ENCODE data around the gene DNAJB6. TPM values are rescaled to one million over a fixed set of nuclear protein-coding genes. Genes with fewer than 3 reads are reported as not detected.

Gene DNAJB6
- total RNA-seq, 1 donor from 2014 or later, result 74.3 TPM

DNA sequence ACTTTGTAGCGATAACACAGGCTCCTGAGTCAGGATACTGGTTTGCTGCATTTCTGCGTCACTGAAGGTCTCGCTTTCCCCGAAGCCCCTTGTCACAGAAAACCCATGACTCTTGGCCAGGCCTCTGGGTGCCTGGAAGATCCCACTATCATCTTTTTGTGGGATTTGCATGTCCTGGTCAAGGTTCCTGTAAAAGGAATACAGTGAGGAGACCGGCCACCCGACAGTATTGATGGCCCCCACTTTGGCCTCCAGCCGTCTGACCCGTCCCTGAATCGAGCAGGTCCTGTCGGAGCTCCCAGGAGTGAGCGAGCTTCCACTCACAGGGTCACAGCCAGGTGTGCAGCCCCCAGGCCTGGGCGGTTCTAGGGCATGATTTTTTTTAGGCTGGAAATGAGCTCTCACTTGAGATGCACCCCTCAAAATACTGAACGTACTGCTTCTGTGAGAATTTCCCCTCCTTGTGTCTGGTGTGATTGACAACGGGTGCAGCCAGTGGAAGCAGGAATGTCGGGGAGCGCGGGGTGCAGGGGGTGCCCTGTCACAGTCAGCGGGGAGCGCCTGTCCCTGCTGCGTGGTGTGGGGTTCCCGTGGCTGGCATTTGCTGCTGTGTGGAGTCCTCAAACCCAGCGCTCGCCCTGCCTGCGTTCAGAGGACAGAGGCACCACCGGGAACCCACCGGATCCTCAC lies 75.8 kb downstream of the DNAJB6 start:
- intact Hi-C loops (cut with micrococcal nuclease), result no loop called here
- H3K4me3 Mint-ChIP-seq, result no peak overlapping the region
- ATAC-seq (ENCODE audit: low read depth) (no peak), DNase-seq (no peak)
- H3K36me3 Mint-ChIP-seq (ENCODE audit: low read depth), result peaks cover 64% of the 10 kb centered on the region
- no peaks in the 10 kb centered on the region for H3K4me1 Mint-ChIP-seq
- POLR2A ChIA-PET, result no interaction called here
- no peaks in the 10 kb centered on the region for H3K9me3 Mint-ChIP-seq
- H3K27me3 Mint-ChIP-seq, result no peaks in the 10 kb centered on the region
- TF ChIP-seq, protein P1, sequence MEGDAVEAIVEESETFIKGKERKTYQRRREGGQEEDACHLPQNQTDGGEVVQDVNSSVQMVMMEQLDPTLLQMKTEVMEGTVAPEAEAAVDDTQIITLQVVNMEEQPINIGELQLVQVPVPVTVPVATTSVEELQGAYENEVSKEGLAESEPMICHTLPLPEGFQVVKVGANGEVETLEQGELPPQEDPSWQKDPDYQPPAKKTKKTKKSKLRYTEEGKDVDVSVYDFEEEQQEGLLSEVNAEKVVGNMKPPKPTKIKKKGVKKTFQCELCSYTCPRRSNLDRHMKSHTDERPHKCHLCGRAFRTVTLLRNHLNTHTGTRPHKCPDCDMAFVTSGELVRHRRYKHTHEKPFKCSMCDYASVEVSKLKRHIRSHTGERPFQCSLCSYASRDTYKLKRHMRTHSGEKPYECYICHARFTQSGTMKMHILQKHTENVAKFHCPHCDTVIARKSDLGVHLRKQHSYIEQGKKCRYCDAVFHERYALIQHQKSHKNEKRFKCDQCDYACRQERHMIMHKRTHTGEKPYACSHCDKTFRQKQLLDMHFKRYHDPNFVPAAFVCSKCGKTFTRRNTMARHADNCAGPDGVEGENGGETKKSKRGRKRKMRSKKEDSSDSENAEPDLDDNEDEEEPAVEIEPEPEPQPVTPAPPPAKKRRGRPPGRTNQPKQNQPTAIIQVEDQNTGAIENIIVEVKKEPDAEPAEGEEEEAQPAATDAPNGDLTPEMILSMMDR (IDR thresholded peaks at IDR 0.05), result no peak
- no peak overlapping the region for H3K27ac Mint-ChIP-seq
- CTCF ChIA-PET, result no interaction called here

DNA sequence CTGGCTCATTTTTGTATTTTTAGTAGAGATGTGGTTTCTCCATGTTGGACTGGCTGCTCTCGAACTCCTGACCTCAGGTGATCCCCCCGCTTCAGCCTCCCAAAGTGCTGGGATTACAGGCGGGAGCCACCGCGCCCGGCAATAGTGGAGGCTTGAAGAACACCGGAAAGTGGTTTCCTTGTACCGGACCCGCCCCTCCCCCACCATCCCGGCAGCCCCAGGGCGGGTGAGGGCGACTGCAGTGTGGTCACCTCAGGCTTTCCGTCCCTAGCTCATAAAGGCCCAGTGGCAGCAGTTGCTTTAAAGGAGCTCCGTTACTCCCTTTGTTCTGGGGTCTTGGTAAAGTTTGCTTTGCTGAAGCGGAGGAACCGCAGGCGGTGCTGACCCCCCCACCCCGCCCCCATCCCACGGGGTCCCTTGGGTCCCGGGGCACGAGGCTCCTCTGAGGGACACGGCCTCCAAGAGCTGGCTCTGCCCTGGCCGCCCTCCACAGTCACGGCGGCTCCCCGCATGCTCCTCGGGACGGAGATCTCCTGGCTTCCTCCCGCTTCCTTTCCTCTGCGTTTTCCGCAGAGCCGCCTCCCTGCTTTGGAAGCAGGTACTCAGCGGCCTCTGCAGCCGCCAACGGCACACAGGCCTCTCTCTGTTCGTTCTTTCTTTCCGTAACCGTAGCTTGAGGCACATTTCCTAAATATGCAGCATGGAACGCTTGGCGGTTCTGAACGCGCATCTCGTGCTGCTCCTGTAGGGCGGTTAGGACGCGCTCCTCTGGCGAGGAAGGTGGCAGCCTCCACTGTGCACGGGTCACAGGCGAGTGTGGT lies 77.3 kb downstream of the DNAJB6 start:
- Mint-ChIP-seq H3K4me1 (no peaks in the 10 kb centered on the region), H3K4me3 (no peak overlapping the region), H3K36me3 (ENCODE audit: low read depth) (peaks cover 63% of the 10 kb centered on the region), H3K9me3 (no peaks in the 10 kb centered on the region), H3K27ac (no peak overlapping the region), H3K27me3 (no peaks in the 10 kb centered on the region)
- ATAC-seq (ENCODE audit: low read depth) (no peak), DNase-seq (no peak)
- CTCF ChIA-PET, result interaction anchor here (0.6 kb wide), 1 partner anchor 19 kb away, joined by 3 read pairs; no protein-coding TSS in a partner anchor
- POLR2A ChIA-PET, result no interaction called here
- intact Hi-C loops (cut with micrococcal nuclease), result no loop called here
- TF ChIP-seq, protein P1 (IDR thresholded peaks at IDR 0.05), result no peak

DNA sequence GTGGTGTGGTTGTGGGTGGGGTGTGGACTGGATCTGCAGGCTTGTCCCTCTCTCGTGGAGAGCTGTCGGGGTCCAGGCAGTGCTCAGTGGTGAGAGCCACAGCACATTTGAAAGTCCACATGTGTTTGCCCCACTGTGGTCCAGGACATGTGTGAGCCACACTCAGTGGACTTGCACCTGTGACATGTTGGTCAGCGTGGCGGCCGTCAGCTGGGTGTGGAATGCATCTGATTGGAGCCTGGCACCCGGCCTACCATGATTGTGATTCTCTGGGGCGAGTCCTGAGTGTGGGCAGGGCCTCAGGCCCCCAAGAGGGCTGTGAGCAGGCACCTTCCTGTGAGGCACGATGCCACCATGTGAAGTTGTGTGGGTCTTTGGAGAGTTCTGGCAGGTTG lies 77.9 kb downstream of the DNAJB6 start:
- intact Hi-C loops (cut with micrococcal nuclease), result no loop called here
- H3K4me1 Mint-ChIP-seq, result no peaks in the 10 kb centered on the region
- no peak overlapping the region for H3K27ac Mint-ChIP-seq
- no peak overlapping the region for H3K4me3 Mint-ChIP-seq
- no peak for ATAC-seq (ENCODE audit: low read depth)
- ChIA-PET CTCF (no interaction called here), POLR2A (no interaction called here)
- DNase-seq, result no peak
- peaks cover 64% of the 10 kb centered on the region for H3K36me3 Mint-ChIP-seq (ENCODE audit: low read depth)
- no peaks in the 10 kb centered on the region for H3K27me3 Mint-ChIP-seq
- TF ChIP-seq, protein P1 (IDR thresholded peaks at IDR 0.05), result no peak
- no peaks in the 10 kb centered on the region for H3K9me3 Mint-ChIP-seq

DNA sequence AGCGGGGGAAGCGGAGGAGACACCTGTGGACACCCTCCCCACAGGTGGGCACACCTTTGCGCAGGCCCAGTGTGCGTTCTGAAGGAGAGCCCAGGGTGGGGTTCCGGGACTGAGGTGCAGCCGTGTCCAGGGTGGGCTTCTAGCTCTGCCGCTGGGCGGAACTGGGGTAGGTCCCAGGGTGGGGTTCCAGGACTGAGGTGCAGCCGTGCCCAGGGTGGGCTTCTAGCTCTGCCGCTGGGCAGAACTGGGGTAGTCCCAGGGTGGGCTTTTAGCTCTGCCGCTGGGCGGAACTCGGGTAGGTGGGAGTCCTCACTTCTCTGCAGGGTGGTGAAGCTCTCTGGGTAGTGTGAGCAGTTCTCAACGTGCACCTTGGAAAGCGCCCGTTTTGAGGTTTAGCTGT lies 78.7 kb downstream of the DNAJB6 start:
- CTCF ChIA-PET, result no interaction called here
- intact Hi-C loops (cut with micrococcal nuclease), result no loop called here
- no peaks in the 10 kb centered on the region for H3K9me3 Mint-ChIP-seq
- H3K27ac Mint-ChIP-seq, result no peak overlapping the region
- ATAC-seq (ENCODE audit: low read depth), result no peak
- DNase-seq, result no peak
- H3K4me3 Mint-ChIP-seq, result no peak overlapping the region
- TF ChIP-seq, protein P1 (IDR thresholded peaks at IDR 0.05), result no peak
- H3K36me3 Mint-ChIP-seq (ENCODE audit: low read depth), result peaks cover 63% of the 10 kb centered on the region
- H3K27me3 Mint-ChIP-seq, result no peaks in the 10 kb centered on the region
- POLR2A ChIA-PET, result no interaction called here
- H3K4me1 Mint-ChIP-seq, result no peaks in the 10 kb centered on the region

DNA sequence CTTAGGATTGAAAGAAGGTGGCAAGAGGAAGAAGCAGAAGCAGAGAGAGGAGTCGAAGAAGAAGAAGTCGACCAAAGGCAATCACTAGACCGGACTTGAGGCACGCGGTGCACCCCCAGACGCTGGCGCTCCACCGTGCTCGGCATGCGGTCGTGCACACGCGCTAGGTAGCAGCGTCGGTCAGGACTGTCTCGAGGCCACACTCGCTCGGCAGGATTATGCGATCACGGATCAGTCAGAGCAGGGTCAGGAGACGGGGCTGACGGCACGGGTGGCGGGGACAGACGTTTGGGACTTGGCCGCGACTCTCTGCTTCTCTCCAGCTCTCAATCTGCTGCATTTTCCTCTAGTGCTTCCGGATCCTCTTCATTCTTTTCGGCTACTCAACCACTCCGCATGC lies 79.2 kb downstream of the DNAJB6 start:
- TF ChIP-seq, protein P1 (IDR thresholded peaks at IDR 0.05), result no peak
- peaks cover 61% of the 10 kb centered on the region for H3K36me3 Mint-ChIP-seq (ENCODE audit: low read depth)
- H3K4me1 Mint-ChIP-seq, result no peaks in the 10 kb centered on the region

More for the DNA sequence above, 79.2 kb downstream of the DNAJB6 start:
- Mint-ChIP-seq H3K27ac (no peak overlapping the region), H3K9me3 (no peaks in the 10 kb centered on the region), H3K4me3 (no peak overlapping the region), H3K27me3 (no peaks in the 10 kb centered on the region)
- ChIA-PET CTCF (no interaction called here), POLR2A (no interaction called here)
- ATAC-seq (ENCODE audit: low read depth) (no peak), DNase-seq (no peak)
- intact Hi-C loops (cut with micrococcal nuclease), result no loop called here
